ENCODE results near the gene SPATS2.

SPATS2 gene

GRCh38 chr12:49567611-49568441, 200.6 kb downstream of the SPATS2 start, which contains the start of gene MCRS1:
TSS of gene MCRS1 (minus strand) at chr12:49568142. CDS start at chr12:49566731, 1,411 bp downstream.
- TF ChIP-seq LEF1 (IDR thresholded peaks at IDR 0.05; ENCODE audit: borderline replicate concordance) (no peak), PKNOX1 (IDR thresholded peaks at IDR 0.05) (peak; percentile 19; the same call in 1 of the 2 replicates), ZNF384 (IDR thresholded peaks at IDR 0.05) (no peak), BHLHE40 (IDR thresholded peaks at IDR 0.05; ENCODE audit: borderline replicate concordance) (no peak), L3MBTL2 (conservative IDR thresholded peaks at IDR 0.05) (peak; percentile 85), TARDBP (IDR thresholded peaks at IDR 0.05) (no peak), ELF4 (IDR thresholded peaks at IDR 0.05) (peak; percentile 82), FOXM1 (IDR thresholded peaks at IDR 0.05; ENCODE audit: borderline replicate concordance) (no peak), SUZ12 (IDR thresholded peaks at IDR 0.05) (no peak), FOXK2 (IDR thresholded peaks at IDR 0.05) (no peak), FOXA1 (IDR thresholded peaks at IDR 0.05) (no peak)
- ChIA-PET CTCF (interaction anchor here (0.6 kb wide), 1 partner anchor 111 kb away, joined by 4 read pairs; no protein-coding TSS in a partner anchor), POLR2A (interaction anchor here (1.0 to 1.7 kb wide), 6 partner anchors 10 to 201 kb away, joined by 3 to 12 read pairs (median 4); partner anchors contain the start of gene SPATS2)

GRCh38 chr12:49568442-49569162, 201.3 kb downstream of the SPATS2 start:
- CTCF ChIA-PET, result interaction anchor here (0.7 kb wide), 1 partner anchor 107 kb away, joined by 5 read pairs; no protein-coding TSS in a partner anchor
- DNase-seq (ENCODE audit: extremely low spot score), result peak; percentile 33
- TF ChIP-seq PKNOX1 (IDR thresholded peaks at IDR 0.05), result peak; percentile 79
- no peak for TF ChIP-seq SP1 (IDR thresholded peaks at IDR 0.05)
- POLR2A ChIA-PET, result no interaction called here

More at GRCh38 chr12:49567611-49568441, 200.6 kb downstream of the SPATS2 start, which contains the start of gene MCRS1:
- peak; percentile 94 for DNase-seq (ENCODE audit: extremely low spot score)

Data from HEK293T (cell line).